B cell (primary cell): ENCODE results near the gene TMEM232.

Experiments used
- EZH2 ChIP-seq: IDR thresholded peaks from 2 replicates; pipeline ENCODE4 v1.6.1; 2012; ENCODE audit warnings: borderline replicate concordance, low read depth, mild to moderate bottlenecking, moderate library complexity, low read length; ENCODE audit not compliant: insufficient read depth, poor library complexity, severe bottlenecking
- TF ChIP-seq, protein P1 (sequence below): fragments of 200-600 bp; IDR thresholded peaks from one replicate; pipeline ENCODE4 v1.8.0; 2022; ENCODE audit warnings: antibody characterized with exemption, mild to moderate bottlenecking

DNA sequence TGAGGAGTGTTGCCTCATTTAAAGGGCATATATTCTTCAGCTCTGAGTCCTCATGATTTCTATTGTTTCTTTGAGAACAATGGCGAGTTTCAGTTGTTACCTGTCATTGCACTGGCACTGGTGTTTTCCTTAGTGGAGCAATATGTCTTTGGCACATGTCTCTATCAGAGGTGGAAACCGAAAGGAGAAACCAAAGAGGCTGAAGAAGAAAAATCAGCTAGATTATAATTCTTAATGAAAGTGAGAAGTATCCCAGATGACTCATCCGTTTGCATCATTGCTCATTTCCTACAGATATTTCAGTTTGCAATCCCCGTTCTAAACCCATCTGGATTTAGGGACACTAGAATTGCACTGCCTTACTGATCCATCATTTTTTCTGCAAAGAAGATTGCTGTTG, 324.6 kb downstream of the TMEM232 start:
- TF ChIP-seq, protein P1, sequence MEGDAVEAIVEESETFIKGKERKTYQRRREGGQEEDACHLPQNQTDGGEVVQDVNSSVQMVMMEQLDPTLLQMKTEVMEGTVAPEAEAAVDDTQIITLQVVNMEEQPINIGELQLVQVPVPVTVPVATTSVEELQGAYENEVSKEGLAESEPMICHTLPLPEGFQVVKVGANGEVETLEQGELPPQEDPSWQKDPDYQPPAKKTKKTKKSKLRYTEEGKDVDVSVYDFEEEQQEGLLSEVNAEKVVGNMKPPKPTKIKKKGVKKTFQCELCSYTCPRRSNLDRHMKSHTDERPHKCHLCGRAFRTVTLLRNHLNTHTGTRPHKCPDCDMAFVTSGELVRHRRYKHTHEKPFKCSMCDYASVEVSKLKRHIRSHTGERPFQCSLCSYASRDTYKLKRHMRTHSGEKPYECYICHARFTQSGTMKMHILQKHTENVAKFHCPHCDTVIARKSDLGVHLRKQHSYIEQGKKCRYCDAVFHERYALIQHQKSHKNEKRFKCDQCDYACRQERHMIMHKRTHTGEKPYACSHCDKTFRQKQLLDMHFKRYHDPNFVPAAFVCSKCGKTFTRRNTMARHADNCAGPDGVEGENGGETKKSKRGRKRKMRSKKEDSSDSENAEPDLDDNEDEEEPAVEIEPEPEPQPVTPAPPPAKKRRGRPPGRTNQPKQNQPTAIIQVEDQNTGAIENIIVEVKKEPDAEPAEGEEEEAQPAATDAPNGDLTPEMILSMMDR, result no peak
- no peak for TF ChIP-seq EZH2
